HL-60 (cell line): Measurements from ENCODE around the gene LRRC8E.
"Not testable (repeated sequence)": the region's sequence is repeated elsewhere in the genome, so short reads cannot be mapped to it uniquely, and the experiment has no call there.

ENCODE experiments used
- DNase-seq, 2 experiments: peaks; one replicate each; pipeline ENCODE4 v3.0.0-alpha.2; 2010 to 2020; ENCODE audit warnings: low read depth in 1 of 2, low spot score in 1 of 2
- H3K27ac ChIP-seq: fragments of 250-450 bp; sonication (Bioruptor Pico); replicated peaks from 2 replicates; pipeline ENCODE4 v1.5.1; 2020; ENCODE audit warnings: mild to moderate bottlenecking, moderate library complexity
- H3K27me3 ChIP-seq: fragments of 250-450 bp; sonication (Bioruptor Pico); 2 replicates; pipeline ENCODE4 v1.5.1; 2021; ENCODE audit warnings: mild to moderate bottlenecking, moderate library complexity; ENCODE audit not compliant: insufficient read depth, poor library complexity, severe bottlenecking
- H3K4me3 ChIP-seq: replicated peaks from 2 replicates; pipeline ENCODE4 v1.5.1; 2011; ENCODE audit warnings: mild to moderate bottlenecking, control low read depth, low read length; ENCODE audit not compliant: insufficient read depth
- GABPA ChIP-seq: IDR thresholded peaks from 2 replicates; pipeline ENCODE4 v1.6.1; 2012; ENCODE audit warnings: low read depth
- POLR2AphosphoS5 ChIP-seq: IDR thresholded peaks from 2 replicates; pipeline ENCODE4 v1.6.1; 2012; ENCODE audit warnings: low read depth
- SPI1 ChIP-seq: IDR thresholded peaks from 2 replicates; pipeline ENCODE4 v1.6.1; 2012; ENCODE audit warnings: low read depth, mild to moderate bottlenecking, borderline replicate concordance
- TF ChIP-seq, protein P1 (sequence below): IDR thresholded peaks from one replicate; pipeline ENCODE4 v1.5.1; 2011; ENCODE audit warnings: low read length, control low read depth, inconsistent platforms; ENCODE audit not compliant: insufficient read depth
- TF ChIP-seq, protein P2 (sequence below): IDR thresholded peaks from 2 replicates; pipeline ENCODE4 v1.6.1; 2012; ENCODE audit warnings: low read depth; ENCODE audit not compliant: insufficient replicate concordance

The LRRC8E gene

DNA sequence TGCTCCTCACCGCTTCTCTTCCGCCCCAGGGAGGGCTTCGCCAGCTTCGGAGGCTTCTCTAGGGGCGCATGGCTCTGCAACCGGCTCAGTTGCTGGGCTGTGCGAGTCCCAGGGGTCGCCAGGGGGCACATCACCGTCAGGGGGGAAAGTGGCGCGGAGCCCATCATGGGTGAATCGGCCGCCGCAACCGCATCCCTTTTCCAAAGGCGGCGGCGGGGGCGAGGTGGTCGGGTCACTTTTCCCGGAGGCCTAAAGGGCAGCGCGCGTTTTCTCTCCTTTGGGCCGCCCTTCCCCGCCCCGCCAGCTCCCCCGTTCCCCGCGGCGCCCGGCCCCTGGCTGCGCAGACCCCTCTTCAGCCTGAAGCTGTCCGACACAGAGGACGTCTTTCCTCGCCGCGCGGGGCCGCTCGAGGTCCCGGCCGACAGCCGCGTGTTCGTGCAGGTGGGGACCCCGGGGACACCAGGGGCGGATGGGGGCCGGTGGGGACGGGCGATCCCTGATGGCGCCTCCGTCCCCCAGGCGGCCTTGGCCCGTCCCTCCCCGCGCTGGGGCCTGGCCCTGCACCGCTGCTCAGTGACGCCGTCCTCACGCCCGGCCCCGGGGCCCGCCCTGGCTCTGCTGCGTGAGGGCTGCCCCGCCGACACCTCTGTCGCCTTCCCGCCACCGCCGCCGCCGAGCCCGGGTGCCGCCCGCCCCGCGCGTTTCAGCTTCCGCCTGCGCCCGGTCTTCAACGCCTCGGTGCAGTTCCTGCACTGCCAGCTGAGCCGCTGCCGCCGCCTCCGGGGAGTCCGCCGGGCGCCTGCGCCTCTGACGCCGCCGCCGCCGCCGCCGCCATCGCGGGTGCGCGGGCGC lies 28.0 kb downstream of the LRRC8E start:
- TF ChIP-seq SPI1: no peak
- TF ChIP-seq, protein P1, sequence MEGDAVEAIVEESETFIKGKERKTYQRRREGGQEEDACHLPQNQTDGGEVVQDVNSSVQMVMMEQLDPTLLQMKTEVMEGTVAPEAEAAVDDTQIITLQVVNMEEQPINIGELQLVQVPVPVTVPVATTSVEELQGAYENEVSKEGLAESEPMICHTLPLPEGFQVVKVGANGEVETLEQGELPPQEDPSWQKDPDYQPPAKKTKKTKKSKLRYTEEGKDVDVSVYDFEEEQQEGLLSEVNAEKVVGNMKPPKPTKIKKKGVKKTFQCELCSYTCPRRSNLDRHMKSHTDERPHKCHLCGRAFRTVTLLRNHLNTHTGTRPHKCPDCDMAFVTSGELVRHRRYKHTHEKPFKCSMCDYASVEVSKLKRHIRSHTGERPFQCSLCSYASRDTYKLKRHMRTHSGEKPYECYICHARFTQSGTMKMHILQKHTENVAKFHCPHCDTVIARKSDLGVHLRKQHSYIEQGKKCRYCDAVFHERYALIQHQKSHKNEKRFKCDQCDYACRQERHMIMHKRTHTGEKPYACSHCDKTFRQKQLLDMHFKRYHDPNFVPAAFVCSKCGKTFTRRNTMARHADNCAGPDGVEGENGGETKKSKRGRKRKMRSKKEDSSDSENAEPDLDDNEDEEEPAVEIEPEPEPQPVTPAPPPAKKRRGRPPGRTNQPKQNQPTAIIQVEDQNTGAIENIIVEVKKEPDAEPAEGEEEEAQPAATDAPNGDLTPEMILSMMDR: no peak
- 0 out of 2 replicates have a peak, but pooled peaks have one; percentile 23 for TF ChIP-seq POLR2AphosphoS5
- TF ChIP-seq GABPA: peak; percentile 64
- TF ChIP-seq, protein P2, sequence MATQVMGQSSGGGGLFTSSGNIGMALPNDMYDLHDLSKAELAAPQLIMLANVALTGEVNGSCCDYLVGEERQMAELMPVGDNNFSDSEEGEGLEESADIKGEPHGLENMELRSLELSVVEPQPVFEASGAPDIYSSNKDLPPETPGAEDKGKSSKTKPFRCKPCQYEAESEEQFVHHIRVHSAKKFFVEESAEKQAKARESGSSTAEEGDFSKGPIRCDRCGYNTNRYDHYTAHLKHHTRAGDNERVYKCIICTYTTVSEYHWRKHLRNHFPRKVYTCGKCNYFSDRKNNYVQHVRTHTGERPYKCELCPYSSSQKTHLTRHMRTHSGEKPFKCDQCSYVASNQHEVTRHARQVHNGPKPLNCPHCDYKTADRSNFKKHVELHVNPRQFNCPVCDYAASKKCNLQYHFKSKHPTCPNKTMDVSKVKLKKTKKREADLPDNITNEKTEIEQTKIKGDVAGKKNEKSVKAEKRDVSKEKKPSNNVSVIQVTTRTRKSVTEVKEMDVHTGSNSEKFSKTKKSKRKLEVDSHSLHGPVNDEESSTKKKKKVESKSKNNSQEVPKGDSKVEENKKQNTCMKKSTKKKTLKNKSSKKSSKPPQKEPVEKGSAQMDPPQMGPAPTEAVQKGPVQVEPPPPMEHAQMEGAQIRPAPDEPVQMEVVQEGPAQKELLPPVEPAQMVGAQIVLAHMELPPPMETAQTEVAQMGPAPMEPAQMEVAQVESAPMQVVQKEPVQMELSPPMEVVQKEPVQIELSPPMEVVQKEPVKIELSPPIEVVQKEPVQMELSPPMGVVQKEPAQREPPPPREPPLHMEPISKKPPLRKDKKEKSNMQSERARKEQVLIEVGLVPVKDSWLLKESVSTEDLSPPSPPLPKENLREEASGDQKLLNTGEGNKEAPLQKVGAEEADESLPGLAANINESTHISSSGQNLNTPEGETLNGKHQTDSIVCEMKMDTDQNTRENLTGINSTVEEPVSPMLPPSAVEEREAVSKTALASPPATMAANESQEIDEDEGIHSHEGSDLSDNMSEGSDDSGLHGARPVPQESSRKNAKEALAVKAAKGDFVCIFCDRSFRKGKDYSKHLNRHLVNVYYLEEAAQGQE: no peak
- Histone ChIP-seq H3K27ac (no peak overlapping the region; the same call in 1 of the 2 replicates), H3K27me3 (peaks cover 3% of the 10 kb centered on the region), H3K4me3 (peak overlapping the region; percentile 44)
- DNase-seq: peak; percentile 59 to 64

DNA sequence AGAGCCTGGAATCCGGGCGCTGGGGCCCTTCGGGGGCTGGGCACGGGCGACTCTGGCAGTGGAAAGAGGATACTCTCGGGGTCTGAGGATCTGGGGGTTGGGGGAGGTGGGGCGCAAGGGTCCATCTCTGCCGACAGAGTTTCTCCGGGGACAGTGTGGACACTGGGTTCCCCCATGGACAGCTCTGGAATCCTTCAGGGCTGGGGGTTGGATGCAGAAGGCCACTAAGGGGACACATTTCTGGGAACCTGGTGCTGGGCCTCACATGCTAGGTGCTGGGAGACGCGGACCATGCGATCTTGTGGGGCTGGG lies 28.6 kb downstream of the LRRC8E start:
- Histone ChIP-seq H3K4me3 (peak overlapping the region; percentile 44), H3K27ac (peak overlapping the region; percentile 1; the same call in 1 of the 2 replicates)
- DNase-seq: no peak

DNA sequence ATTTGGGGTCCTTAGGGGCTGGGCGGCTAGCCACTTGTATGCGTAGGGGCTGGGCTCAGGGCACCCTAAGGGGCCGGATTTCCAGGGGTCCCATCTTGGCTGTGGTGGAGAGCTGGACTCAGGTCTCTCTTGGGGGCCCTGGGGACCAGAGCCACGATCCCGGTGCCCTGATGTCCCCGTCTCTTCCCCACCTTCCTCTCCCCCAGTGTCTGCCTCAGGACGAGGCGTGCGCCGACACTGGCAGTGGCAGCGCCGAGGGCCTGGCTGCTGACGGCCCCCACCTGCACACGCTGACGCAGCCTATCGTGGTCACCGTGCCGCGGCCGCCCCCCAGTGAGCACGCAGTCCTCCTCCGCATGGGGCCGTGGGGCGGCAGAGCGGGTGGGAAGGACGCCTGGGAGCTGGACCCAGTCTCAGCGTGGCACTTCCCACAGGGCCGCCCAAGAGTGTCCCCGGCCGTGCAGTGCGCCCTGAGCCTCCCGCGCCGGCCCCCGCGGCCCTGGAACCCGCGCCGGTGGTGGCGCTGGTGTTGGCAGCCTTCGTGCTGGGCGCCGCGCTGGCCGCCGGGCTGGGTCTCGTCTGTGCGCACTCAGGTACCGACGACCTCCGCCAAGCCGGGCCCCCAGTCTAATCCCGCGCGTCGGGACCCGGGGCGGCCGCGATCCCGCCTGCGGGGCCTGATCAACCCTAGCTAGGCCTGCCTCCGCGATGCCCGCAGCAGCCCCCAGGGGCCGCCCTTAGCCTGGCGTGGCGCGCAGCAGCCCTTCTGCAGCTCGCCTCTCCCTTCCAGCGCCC lies 29.2 kb downstream of the LRRC8E start:
- Histone ChIP-seq H3K4me3 (peak overlapping the region; percentile 44), H3K27me3 (peaks cover 3% of the 10 kb centered on the region), H3K27ac (peak overlapping the region; percentile 1; the same call in 1 of the 2 replicates)
- peak in 1 of 2 experiments; percentile 68 for DNase-seq
- TF ChIP-seq, protein P2: no peak
- TF ChIP-seq SPI1 (no peak), GABPA (no peak)
- TF ChIP-seq, protein P1: peak; percentile 70

More for the DNA sequence above, 28.6 kb downstream of the LRRC8E start:
- TF ChIP-seq, protein P1: no peak
- no peak for TF ChIP-seq GABPA
- no peak for TF ChIP-seq SPI1
- TF ChIP-seq, protein P2: no peak
- no peak for TF ChIP-seq POLR2AphosphoS5
- peaks cover 3% of the 10 kb centered on the region for H3K27me3 ChIP-seq

DNA sequence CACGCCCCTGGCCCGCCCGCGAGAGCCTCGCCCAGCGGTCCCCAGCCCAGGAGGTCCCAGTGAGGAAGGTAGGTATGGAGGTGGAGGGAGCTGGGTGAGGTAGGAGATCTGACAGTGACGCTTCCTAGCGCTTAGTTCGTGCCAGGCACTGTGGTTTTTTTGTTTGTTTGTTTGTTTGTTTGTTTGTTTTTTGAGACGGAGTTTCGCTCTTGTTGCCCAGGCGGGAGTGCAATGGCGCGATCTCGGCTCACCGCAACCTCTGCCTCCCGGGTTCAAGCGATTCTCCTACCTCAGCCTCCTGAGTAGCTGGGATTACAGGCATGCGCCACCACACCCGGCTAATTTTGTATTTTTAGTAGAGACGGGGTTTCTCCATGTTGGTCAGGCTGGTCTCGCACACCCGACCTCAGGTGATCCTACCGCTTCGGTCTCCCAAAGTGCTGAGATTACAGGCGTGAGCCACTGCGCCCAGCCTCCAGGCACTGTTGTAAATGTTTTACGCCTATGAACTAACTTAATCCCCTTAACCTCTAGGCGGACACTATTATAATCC lies 29.8 kb downstream of the LRRC8E start:
- not testable (repeated sequence) for H3K27ac ChIP-seq, H3K27me3 ChIP-seq, DNase-seq
- peak overlapping the region; percentile 44; the same call in 1 of the 2 replicates for H3K4me3 ChIP-seq
